Nephron (organoid): Measurements from ENCODE around the gene OR10G8.

Source experiments
- H3K27ac Mint-ChIP-seq, 3 experiments: 2 replicates each; pipeline ENCODE4 v1.8.0; 2020; ENCODE audit warnings: mixed read lengths in 3 of 3, mild to moderate bottlenecking in 2 of 3, moderate library complexity in 1 of 3
- H3K27me3 Mint-ChIP-seq: 2 replicates; pipeline ENCODE4 v1.8.0; 2021; ENCODE audit warnings: low read depth, mild to moderate bottlenecking, moderate library complexity, mixed read lengths
- H3K36me3 Mint-ChIP-seq: 2 replicates; pipeline ENCODE4 v1.8.0; 2020; ENCODE audit warnings: low read depth, mixed read lengths
- H3K4me1 Mint-ChIP-seq: 2 replicates; pipeline ENCODE4 v1.8.0; 2020; ENCODE audit warnings: mixed read lengths
- H3K4me3 Mint-ChIP-seq, 3 experiments: 2 replicates each; pipeline ENCODE4 v1.8.0; 2020; ENCODE audit warnings: mild to moderate bottlenecking in 3 of 3, mixed read lengths in 3 of 3, moderate library complexity in 2 of 3
- H3K9me3 Mint-ChIP-seq: 2 replicates; pipeline ENCODE4 v1.8.0; 2020; ENCODE audit warnings: mixed read lengths
- TF ChIP-seq, protein P1 (sequence below), 3 experiments: fragments of 200-600 bp; sonication (generic); IDR thresholded peaks; one replicate each; pipeline ENCODE4 v1.5.0; 2021; ENCODE audit warnings: antibody characterized with exemption in 3 of 3; ENCODE audit not compliant: unreplicated experiment in 3 of 3

Gene OR10G8

DNA sequence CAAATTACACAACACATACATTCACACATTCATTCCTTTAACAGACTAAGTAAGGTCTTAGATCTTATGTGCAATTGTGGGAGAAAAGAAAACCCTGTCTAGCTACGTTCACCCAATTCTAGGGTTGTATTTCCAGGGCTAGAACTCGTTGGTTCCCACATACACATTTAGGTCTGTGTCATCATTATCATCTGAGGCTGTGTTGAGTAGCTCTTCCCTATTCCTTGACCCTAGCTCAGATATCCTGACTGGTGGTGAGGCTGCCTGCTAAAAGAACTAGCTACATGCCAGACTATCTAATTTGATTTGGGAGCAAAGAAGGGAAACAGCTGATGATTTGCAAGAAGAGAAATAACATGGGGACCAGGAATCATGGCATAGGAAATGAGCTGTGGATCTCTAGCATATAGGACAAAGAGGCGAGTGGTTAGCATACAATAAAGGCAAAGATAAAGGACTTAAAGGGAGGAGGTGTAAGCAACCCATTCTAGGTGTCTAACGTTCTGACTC lies 42.1 kb downstream of the OR10G8 start:
- no peak overlapping the region for H3K27ac Mint-ChIP-seq
- TF ChIP-seq, protein P1, sequence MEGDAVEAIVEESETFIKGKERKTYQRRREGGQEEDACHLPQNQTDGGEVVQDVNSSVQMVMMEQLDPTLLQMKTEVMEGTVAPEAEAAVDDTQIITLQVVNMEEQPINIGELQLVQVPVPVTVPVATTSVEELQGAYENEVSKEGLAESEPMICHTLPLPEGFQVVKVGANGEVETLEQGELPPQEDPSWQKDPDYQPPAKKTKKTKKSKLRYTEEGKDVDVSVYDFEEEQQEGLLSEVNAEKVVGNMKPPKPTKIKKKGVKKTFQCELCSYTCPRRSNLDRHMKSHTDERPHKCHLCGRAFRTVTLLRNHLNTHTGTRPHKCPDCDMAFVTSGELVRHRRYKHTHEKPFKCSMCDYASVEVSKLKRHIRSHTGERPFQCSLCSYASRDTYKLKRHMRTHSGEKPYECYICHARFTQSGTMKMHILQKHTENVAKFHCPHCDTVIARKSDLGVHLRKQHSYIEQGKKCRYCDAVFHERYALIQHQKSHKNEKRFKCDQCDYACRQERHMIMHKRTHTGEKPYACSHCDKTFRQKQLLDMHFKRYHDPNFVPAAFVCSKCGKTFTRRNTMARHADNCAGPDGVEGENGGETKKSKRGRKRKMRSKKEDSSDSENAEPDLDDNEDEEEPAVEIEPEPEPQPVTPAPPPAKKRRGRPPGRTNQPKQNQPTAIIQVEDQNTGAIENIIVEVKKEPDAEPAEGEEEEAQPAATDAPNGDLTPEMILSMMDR (IDR thresholded peaks at IDR 0.05; ENCODE audit: unreplicated experiment in 3 of 3): no peak
- H3K4me1 Mint-ChIP-seq: peaks cover 12% of the 10 kb centered on the region
- H3K4me3 Mint-ChIP-seq: no peak overlapping the region
- H3K27me3 Mint-ChIP-seq: peaks cover 30% of the 10 kb centered on the region
- no peaks in the 10 kb centered on the region for H3K9me3 Mint-ChIP-seq
- no peaks in the 10 kb centered on the region for H3K36me3 Mint-ChIP-seq

GRCh38 chr11:124069429-124070401 lies 43.1 kb downstream of the OR10G8 start:
- TF ChIP-seq, protein P1 (IDR thresholded peaks at IDR 0.05; ENCODE audit: unreplicated experiment in 3 of 3): peak; percentile 36 to 54 (median 43)
- Mint-ChIP-seq H3K27ac (no peak overlapping the region), H3K4me1 (peaks cover 12% of the 10 kb centered on the region), H3K36me3 (no peaks in the 10 kb centered on the region), H3K27me3 (peaks cover 30% of the 10 kb centered on the region), H3K4me3 (peak overlapping the region in 2 of 3 experiments; percentile 32 to 36), H3K9me3 (no peaks in the 10 kb centered on the region)

- TF ChIP-seq, protein P1 (IDR thresholded peaks at IDR 0.05; ENCODE audit: unreplicated experiment in 3 of 3): peak; percentile 78 to 84 (median 82)
- Mint-ChIP-seq H3K4me3 (no peak overlapping the region), H3K27ac (no peak overlapping the region), H3K9me3 (no peaks in the 10 kb centered on the region), H3K36me3 (no peaks in the 10 kb centered on the region), H3K27me3 (peaks cover 30% of the 10 kb centered on the region), H3K4me1 (peaks cover 12% of the 10 kb centered on the region)
Measured at GRCh38 chr11:124070915-124071622, 44.5 kb downstream of the OR10G8 start.

- no peak overlapping the region for H3K27ac Mint-ChIP-seq
- TF ChIP-seq, protein P1 (IDR thresholded peaks at IDR 0.05; ENCODE audit: unreplicated experiment in 3 of 3): no peak
- no peaks in the 10 kb centered on the region for H3K9me3 Mint-ChIP-seq
- H3K36me3 Mint-ChIP-seq: no peaks in the 10 kb centered on the region
- H3K4me1 Mint-ChIP-seq: peaks cover 12% of the 10 kb centered on the region
- no peak overlapping the region for H3K4me3 Mint-ChIP-seq
- H3K27me3 Mint-ChIP-seq: peaks cover 32% of the 10 kb centered on the region
Measured at GRCh38 chr11:124071623-124071948, 45.0 kb downstream of the OR10G8 start.

DNA sequence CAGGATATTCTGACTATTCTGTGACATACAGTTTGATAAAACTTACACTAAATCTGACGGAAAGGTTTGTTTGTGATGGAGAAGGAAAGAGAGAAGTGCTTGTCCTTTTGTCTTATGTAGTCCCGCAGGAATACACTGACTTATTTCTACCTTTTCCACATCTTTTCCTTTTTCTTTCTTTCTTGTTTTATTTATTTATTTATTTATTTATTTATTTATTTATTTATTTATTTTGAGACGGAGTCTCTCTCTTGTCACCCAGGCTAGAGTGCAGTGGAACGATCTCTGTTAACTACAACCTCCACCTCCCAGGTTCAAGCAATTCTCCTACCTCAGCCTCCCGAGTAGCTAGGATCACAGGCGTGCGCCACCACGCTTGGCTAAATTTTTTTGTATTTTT lies 45.5 kb downstream of the OR10G8 start:
- Mint-ChIP-seq H3K27ac (no peak overlapping the region), H3K36me3 (no peaks in the 10 kb centered on the region), H3K4me3 (no peak overlapping the region), H3K9me3 (no peaks in the 10 kb centered on the region), H3K4me1 (peaks cover 12% of the 10 kb centered on the region), H3K27me3 (peaks cover 34% of the 10 kb centered on the region)
- TF ChIP-seq, protein P1 (IDR thresholded peaks at IDR 0.05; ENCODE audit: unreplicated experiment in 3 of 3): no peak
